MM.1S (cell line): ENCODE results near the gene KSR1.

Experiments used
- DNase-seq: peaks from one replicate; pipeline ENCODE4 v3.0.0-alpha.2; 2015
- H2AFZ ChIP-seq: fragments of 300-600 bp; sonication (generic); 2 replicates; pipeline ENCODE4 v1.6.0; 2016; ENCODE audit warnings: antibody characterized with exemption, low read length
- H3F3A ChIP-seq: fragments of 300-600 bp; sonication (generic); 2 replicates; pipeline ENCODE4 v1.6.1; 2016; ENCODE audit warnings: mild to moderate bottlenecking, antibody characterized with exemption, low read length, moderate library complexity, mixed read lengths; ENCODE audit not compliant: insufficient read depth
- H3K27ac ChIP-seq: fragments of 300-600 bp; sonication (generic); 2 replicates; pipeline ENCODE4 v1.5.1; 2016; ENCODE audit warnings: mild to moderate bottlenecking, low read length
- H3K27me3 ChIP-seq: fragments of 300-600 bp; sonication (generic); replicated peaks from 2 replicates; pipeline ENCODE4 v1.6.0; 2016; ENCODE audit warnings: low read length; ENCODE audit not compliant: insufficient read depth
- H3K36me3 ChIP-seq: fragments of 300-600 bp; sonication (generic); replicated peaks from 2 replicates; pipeline ENCODE4 v1.6.1; 2016; ENCODE audit warnings: mild to moderate bottlenecking, low read length, mixed read lengths; ENCODE audit not compliant: insufficient read depth
- H3K4me1 ChIP-seq: fragments of 300-600 bp; sonication (generic); 2 replicates; pipeline ENCODE4 v1.6.1; 2016; ENCODE audit warnings: low read length, mixed read lengths
- H3K4me2 ChIP-seq: fragments of 300-600 bp; sonication (generic); 2 replicates; pipeline ENCODE4 v1.6.0; 2016; ENCODE audit warnings: low read depth, low read length
- H3K4me3 ChIP-seq: fragments of 300-600 bp; sonication (generic); 2 replicates; pipeline ENCODE4 v1.5.1; 2016; ENCODE audit warnings: low read length, mixed read lengths
- H3K79me2 ChIP-seq: fragments of 300-600 bp; sonication (generic); 2 replicates; pipeline ENCODE4 v1.6.1; 2016; ENCODE audit warnings: mixed run types, low read length, mixed read lengths
- H3K9ac ChIP-seq: fragments of 300-600 bp; sonication (generic); 2 replicates; pipeline ENCODE4 v1.6.1; 2016; ENCODE audit warnings: low read length, mixed read lengths
- H3K9me2 ChIP-seq: fragments of 300-600 bp; sonication (generic); replicated peaks from 2 replicates; pipeline ENCODE4 v1.6.1; 2016; ENCODE audit warnings: mild to moderate bottlenecking, low read length, mixed read lengths; ENCODE audit not compliant: insufficient read depth
- H3K9me3 ChIP-seq: fragments of 300-600 bp; sonication (generic); replicated peaks from 2 replicates; pipeline ENCODE4 v1.6.1; 2016; ENCODE audit warnings: mild to moderate bottlenecking, low read length, mixed read lengths; ENCODE audit not compliant: insufficient read depth
- H4K20me1 ChIP-seq: fragments of 300-600 bp; sonication (generic); 2 replicates; pipeline ENCODE4 v1.6.1; 2016; ENCODE audit warnings: mild to moderate bottlenecking, low read length, moderate library complexity, mixed read lengths; ENCODE audit not compliant: insufficient read depth
- CTCF ChIP-seq: fragments of 300-600 bp; sonication (generic); IDR thresholded peaks from 2 replicates; pipeline ENCODE4 v1.5.1; 2016; ENCODE audit warnings: antibody characterized with exemption, low read length, mixed read lengths
- EZH2 ChIP-seq: fragments of 300-600 bp; sonication (generic); optimal IDR thresholded peaks from 2 replicates; pipeline ENCODE3; 2017; ENCODE audit warnings: low read depth, mild to moderate bottlenecking, antibody characterized with exemption, low read length, mixed read lengths
- EZH2phosphoT487 ChIP-seq: fragments of 300-600 bp; sonication (generic); IDR thresholded peaks from 2 replicates; pipeline ENCODE4 v1.6.1; 2018; ENCODE audit warnings: antibody characterized with exemption, low read length

The KSR1 gene

DNA sequence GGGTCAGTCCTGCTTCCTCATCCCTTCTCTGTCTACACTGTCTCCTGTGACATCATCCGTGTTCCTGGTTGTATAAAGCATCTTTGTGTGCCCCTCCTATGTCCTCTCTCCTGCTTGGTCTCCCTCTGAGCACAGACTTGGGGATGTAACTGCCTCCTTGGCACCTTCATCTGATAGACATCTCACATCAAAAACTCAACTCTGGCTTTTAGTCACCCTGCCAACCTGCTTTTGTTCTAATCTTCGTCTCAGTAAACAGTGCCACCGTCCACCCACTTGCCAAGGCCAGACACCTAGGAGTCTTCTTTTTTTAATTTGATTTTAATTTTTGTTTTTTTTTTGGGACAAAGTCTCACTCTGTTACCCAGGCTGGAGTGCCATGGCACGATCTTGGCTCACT lies 16.9 kb upstream of the KSR1 start:
- H3K27me3 ChIP-seq = no peaks in the 10 kb centered on the region
- no peak overlapping the region for H3K9ac ChIP-seq
- H2AFZ ChIP-seq = no peak overlapping the region
- TF ChIP-seq CTCF (no peak), EZH2 (no peak), EZH2phosphoT487 (no peak)
- no peak overlapping the region for H3K27ac ChIP-seq
- H3K4me3 ChIP-seq = no peak overlapping the region
- H3K9me2 ChIP-seq = no peaks in the 10 kb centered on the region
- H3K36me3 ChIP-seq = no peaks in the 10 kb centered on the region
- no peaks in the 10 kb centered on the region for H3K79me2 ChIP-seq
- no peaks in the 10 kb centered on the region for H4K20me1 ChIP-seq
- H3K4me1 ChIP-seq = no peaks in the 10 kb centered on the region
- DNase-seq = no peak
- H3K9me3 ChIP-seq = no peaks in the 10 kb centered on the region
- no peaks in the 10 kb centered on the region for H3F3A ChIP-seq
- H3K4me2 ChIP-seq = no peak overlapping the region

DNA sequence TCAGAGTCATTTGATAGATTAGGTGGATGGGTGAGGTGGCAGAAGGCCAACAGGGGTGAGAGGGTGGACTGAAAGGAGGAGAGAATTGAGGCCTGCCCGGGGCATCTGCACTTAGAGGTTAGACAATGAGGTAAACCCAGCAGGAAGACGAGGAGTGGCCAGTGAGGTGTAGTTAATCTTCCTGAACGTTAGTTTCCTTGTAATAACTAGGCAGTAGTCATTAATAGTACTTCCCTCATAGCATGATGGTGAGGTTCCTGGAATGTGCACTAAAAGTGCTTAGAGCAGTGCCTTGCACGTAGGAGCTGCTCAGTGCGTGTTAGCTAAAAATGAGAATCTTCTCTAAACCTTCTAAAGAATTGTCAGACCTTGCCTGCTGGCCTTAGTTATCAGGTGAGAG lies 13.5 kb upstream of the KSR1 start:
- no peak overlapping the region for H3K4me2 ChIP-seq
- no peaks in the 10 kb centered on the region for H3F3A ChIP-seq

DNA sequence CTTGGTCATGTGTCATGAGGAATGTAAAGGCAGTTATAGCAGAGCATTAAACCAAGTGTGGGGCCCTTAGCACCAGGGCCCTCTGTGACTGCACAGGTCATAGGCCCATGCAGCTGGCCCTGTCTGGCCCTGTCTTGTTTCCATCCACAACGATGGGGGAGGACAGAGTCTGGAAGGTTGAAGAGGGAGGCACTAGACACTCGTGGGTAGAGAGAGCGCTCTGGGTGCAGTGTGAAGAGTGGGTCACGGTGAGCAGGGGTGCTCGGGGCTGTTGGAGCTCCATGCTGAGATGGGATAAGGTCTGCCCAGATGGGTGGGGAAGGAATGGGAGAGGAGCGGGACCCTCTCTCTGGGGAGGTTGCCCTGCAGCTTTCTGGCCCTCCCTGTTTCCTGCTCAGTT lies 12.8 kb upstream of the KSR1 start:
- no peak overlapping the region for H2AFZ ChIP-seq
- DNase-seq = no peak
- H3K9me2 ChIP-seq = no peaks in the 10 kb centered on the region
- no peaks in the 10 kb centered on the region for H3F3A ChIP-seq
- H3K9ac ChIP-seq = no peak overlapping the region
- no peak for TF ChIP-seq CTCF
- TF ChIP-seq EZH2phosphoT487 = no peak
- TF ChIP-seq EZH2 = no peak
- no peak overlapping the region for H3K27ac ChIP-seq
- no peaks in the 10 kb centered on the region for H3K4me1 ChIP-seq
- no peak overlapping the region for H3K4me2 ChIP-seq
- H3K79me2 ChIP-seq = no peaks in the 10 kb centered on the region
- no peaks in the 10 kb centered on the region for H4K20me1 ChIP-seq
- H3K9me3 ChIP-seq = no peaks in the 10 kb centered on the region
- no peaks in the 10 kb centered on the region for H3K27me3 ChIP-seq
- H3K4me3 ChIP-seq = no peak overlapping the region
- H3K36me3 ChIP-seq = no peaks in the 10 kb centered on the region

More for the DNA sequence above, 13.5 kb upstream of the KSR1 start:
- no peak overlapping the region for H2AFZ ChIP-seq
- DNase-seq = no peak
- no peaks in the 10 kb centered on the region for H3K4me1 ChIP-seq
- H3K9me2 ChIP-seq = no peaks in the 10 kb centered on the region
- H3K27me3 ChIP-seq = no peaks in the 10 kb centered on the region
- TF ChIP-seq EZH2 (no peak), EZH2phosphoT487 (no peak), CTCF (no peak)
- H3K9me3 ChIP-seq = no peaks in the 10 kb centered on the region
- H3K36me3 ChIP-seq = no peaks in the 10 kb centered on the region
- H3K9ac ChIP-seq = no peak overlapping the region
- H3K27ac ChIP-seq = no peak overlapping the region
- no peak overlapping the region for H3K4me3 ChIP-seq
- H3K79me2 ChIP-seq = no peaks in the 10 kb centered on the region
- H4K20me1 ChIP-seq = no peaks in the 10 kb centered on the region
